HG03045 (cell line): ENCODE results near the gene CD99L2.

ENCODE experiments used
- ATAC-seq: cut with Tn5 transposase; IDR thresholded peaks from one replicate; pipeline ENCODE4 v1.9.1; 2021; ENCODE audit warnings: mild to moderate bottlenecking, moderate library complexity; ENCODE audit not compliant: unreplicated experiment

Gene CD99L2

DNA sequence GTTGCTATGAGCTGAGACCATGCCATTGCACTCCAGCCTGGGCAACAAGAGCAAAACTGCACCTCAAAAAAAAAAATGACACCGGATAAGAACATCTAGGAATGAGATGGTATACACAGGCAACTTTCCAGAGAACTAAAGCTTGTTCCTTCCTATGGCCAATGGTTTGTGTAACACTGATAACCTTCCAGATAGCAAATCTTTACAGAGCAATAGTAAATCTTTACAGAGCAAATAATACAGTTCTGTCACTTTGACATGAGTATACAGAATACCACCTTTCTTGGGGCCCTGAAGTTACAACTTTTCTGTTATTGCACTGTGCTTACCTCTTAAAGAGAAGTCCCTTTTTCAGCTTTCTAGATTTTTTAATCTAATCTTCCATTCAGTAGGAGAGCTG, 91.6 kb downstream of the CD99L2 start:
- ATAC-seq: no peak

DNA sequence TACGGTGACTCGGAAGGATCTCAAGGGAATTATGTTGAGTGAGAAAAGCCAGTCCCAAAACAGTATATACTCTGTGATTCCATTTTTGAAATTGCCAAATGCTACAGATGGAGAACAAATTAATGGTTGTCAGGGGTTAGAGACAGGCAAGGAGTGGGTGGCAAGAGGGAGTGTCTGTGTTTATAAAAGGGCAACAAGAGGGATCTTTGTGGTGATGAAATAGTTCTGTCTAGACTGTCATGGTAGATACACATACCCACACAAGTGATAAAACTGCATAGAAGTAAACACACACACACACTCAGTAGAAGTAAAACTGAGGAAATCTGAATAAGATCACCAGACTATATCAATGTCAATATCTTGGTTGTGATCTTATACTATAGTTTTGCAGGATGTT, 92.7 kb downstream of the CD99L2 start:
- ATAC-seq: no peak

DNA sequence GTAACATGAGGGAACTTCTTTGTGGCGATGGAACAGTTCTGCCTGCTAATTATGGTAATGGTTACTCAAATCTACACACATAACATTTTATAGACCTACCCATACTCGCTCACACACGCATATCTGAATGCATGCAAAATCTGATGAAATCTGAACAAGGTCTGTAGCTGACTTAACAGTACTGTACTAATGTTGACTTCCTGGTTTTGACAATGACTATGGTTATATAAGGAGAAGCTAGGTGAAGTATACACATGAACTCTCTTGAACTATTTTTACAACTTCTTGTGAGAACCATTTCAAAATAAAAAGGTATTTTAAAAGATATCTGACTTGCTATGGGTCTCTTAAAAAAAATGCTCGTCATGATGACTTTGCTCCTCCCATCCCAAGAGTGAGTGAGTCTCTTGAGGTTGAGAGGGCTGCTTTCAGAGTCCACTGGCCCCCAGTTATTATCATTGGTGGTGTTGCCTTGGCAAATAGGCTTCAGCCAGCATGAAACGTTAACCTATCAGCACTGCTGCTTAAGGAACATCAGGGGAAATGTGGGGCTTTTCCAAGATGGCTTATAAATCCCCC, 105.4 kb downstream of the CD99L2 start:
- no peak for ATAC-seq

DNA sequence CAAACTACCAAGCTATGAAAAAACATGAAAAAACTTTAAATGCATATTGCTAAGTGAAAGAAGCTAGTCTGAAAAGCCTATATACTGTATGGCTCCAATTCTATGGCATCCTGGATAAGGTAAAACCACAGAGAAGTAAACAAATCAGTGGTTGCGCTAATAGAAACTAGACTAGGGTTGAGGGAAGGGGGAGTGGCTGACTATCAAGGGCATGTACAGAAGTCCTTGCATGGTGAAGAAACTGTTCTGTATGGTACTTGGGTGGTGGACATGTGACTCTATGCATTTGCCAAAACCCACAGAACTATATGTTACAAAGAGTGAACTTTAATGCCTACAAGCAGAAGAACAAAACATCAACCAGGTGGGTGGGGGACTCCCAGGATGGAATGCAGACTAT, 108.4 kb downstream of the CD99L2 start:
- no peak for ATAC-seq

DNA sequence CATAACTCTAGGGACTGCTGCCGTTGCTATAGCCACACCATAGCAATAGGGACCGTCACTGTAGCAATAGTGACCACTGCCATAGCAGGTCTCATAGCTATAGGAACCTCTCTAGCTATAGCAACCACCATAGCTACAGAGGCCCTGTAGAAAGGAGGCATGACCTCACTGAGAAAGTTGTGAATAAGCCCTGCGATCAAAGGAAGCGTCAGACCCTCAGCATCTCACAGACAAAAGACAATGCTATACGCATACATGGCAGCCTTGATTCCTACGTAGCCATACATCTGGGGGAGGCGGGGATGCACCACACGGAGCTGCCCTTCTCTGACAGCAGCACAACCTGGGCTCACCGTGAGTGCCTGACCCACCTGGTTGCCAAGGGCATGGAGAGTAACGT, 116.8 kb downstream of the CD99L2 start:
- ATAC-seq: no peak

DNA sequence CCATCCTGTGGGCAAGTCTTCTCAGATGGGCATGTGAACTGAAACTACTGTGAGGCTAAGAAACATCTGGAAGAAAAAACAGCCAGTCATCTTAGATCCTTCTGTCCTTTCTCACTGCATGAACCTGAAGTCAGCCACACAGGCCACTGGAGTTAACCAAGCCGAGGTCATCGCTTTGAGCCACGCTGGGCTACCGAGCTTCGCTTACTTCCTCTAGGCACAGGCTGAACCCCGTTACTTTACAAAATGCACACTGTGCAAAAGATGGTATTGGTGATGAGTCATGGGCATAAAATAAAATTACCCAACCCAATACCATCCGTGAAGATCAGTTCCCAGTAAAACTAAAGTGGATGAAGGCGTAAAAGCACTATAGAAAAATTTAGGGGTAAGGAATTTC, 119.1 kb downstream of the CD99L2 start:
- no peak for ATAC-seq

DNA sequence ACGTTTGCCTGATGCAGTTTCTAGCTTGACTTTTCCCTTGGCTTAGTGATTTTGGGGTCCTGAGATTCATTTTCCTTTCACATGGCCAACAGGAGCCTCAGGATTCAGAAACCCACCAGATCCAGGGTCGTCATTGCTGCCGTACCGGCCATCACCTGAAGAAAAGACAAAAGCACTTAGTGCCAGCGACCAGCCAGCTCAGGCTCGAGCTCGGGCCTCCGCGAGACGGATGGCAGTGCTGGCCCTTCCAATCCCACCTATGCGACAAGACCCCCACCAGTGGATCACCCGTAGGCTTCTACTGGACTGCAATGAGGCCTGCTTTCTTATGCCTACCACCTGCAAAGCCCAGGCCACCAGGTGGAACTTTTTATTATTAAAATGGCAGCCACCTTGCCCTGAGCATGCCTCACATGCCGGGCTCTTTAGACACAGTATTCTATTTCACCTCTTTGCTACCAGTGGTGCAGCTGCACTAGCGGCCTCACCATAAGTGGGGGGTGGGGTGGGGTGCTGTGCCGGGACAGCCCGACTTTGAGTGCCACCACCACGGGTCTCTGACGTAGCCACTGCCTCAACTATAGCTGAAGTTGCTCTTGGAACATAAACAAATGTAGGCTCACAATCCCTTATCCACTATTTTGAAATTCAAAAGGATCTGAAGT, 121.0 kb downstream of the CD99L2 start:
- ATAC-seq: no peak

DNA sequence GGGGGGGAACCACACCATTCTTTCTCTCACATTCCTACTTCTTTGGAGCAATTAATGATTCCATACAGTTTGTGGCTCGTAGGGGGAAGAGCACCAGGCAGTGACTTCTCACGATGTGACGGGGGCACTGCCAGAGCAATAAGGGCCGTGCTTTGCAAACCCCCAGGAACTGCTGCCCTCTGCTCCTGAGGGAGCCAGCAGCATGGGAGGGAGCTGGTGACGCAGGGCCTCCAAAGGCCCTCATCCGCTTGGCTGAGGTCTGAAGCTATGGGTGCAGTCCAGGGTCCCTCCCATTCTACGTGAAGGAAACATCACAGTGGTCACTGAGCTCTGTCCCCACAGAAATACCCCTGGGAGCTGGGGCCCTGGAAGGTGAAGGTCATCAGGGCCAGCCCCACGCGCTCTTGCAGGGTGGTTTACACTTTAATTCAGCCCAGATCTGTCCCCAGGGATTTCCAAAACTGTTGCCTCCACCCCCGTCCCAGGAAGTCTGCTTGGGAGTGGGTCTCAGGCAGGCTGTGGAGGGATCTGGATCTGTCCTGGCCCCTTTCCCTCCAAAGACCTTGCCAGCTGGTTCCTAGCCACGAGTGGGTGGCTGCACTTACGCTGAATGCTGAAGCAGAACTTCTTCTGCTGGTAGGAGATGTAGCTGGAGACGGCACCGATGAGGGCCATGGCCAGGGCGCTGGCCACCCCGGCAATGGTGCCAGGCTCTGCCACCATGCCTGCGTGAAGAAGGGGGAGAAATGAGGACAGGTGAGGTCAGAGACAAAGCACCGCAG, 122.7 kb downstream of the CD99L2 start:
- ATAC-seq: no peak

DNA sequence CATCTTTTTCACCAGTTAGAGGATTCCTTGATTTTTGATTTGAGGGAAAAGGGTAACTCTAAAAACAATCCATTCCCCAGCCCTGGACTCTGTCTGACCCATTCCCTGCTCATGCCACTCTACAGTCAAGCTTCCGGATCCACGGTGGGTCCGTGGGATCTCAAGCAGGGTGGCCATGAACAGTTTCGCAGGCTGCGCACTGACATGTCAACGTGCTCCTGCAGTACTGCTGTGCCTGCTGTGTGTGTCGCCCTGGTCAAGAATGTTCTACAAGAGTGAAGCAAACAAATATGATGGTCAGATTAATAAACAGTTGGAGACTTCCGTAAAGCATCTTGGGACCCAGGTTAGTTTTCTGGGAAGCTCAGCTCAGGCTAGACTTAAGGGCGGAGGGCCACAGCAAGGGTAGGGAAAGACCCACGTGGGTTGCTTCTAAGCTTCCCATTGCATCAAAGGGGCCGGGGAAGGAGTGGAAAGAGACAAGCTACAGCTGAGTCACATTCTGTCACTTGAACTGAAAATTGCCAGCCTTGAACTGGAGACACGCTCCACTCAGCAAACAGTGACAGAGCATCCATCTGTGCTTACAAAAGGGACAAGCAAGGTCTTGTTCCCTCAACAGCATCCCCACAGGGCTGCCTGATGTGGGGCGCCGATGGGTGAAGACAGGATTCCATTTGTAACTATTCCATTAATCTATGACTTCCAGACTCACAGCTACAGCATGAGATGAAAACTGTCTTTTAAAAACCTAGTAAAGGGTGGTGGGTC, 123.5 kb downstream of the CD99L2 start:
- no peak for ATAC-seq

DNA sequence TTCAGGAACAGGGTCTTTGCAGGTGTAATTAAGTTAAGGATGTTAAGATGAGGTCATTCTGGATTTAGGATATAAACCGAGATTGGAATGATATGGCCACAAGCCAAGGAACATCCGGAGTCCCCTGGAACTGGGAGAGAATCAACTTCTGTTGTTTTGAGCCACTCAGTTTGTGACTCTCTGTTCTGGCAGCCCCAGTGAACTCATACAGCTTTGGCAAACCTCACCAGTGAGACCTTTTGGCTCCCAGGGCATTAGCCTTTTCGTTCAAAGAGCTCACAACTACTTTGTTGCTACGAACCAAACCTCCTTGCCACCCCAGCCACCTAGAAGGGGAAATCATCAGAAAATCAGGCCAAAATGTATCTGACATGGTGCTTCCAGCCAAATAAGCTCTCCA, 124.8 kb downstream of the CD99L2 start:
- ATAC-seq: no peak

DNA sequence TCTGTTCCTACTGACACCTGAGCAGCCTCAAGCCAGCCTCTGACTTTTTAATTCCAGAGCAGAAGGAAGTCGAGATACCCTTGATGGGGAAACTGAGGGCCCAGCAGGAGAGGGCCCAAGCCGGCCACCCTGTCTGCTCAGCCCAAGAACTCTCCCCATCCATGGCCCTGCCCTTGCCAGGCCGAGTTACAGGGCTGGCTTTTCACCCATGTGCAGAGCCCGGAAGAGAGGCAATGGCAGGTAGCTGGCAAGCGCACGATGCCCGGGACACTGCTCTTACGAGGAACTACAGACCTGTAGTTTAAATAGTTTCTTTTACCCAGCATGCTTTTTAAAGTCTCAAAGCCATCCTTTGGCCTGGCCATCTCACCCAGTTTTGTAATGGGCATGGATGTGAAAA, 125.4 kb downstream of the CD99L2 start:
- no peak for ATAC-seq

DNA sequence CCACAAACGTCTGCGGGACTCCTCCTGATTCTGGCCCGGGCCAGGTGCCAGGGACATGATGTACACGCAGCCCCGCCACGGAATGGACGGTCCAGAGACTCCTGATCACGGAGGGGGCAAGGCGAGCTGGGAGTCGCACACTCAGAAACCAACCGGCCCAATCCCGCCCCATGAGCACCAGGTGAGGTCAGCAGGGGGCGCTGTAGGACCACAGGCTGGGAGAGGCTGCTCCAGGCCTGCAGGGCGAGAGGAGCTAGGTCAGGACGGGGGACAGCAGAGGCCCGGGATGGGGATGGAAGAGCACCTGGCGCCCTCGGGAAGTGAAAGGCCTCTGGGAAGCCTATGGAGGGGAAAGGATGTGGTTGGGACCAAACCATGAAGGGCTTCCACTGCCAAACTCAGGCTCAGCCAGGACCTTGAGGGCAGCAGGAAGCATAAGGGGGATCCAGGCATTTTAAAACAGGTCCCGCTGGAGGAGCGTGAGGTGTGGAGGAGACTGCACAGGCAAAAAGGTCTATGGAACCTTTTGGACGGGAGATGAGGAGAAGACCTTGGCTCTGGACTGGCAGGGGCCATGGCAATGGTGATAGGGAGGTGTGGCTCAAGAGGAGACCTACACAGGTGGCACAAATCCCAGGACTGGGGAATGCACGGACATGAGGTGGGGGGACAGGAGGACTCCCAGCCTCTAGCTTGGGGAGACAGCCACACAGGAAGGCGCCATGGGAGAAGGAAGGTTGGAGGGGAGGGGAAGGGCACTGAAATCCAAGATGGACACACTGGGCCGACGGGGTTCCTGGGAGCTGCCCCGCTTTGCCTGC, 126.1 kb downstream of the CD99L2 start:
- ATAC-seq: peak; percentile 78

DNA sequence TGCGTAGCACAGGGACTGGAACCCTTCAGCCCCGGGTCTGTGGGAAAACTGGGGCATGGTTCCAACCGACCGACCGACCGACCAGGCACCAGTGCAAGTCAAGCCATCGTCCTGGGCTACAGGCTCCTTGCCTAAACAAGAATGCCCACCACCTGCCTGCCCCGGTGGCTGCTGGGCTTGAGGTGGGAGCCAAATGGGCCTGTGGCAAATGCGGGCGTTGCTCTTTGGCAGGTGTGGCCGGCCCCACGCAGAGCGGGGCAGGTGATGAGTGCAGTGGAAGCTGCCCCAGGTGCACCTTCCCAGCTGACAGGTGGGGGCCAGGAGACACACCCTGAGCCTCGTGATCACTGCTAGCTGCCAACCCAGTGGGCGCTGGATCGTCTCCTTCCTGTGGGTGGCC, 127.4 kb downstream of the CD99L2 start:
- no peak for ATAC-seq

DNA sequence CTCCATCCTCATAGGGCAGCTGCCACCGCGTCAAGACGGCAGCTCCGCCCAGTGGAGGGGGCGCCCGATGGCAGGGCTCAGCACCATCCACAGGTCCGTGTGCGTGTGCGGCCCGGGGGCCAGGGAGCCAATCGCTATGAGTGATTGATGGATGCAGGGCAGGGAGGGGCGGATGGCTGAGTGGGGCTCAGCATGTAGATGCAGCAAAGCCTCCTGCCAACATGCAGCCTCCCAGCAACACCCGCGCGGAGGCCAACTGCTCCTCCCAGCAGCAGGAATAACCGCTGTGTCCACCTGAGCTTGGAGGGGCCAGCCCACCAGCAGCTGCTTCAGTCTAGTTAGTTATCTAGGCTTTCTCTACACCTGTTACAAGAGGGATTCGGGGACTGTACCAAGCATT, 127.8 kb downstream of the CD99L2 start:
- ATAC-seq: no peak

DNA sequence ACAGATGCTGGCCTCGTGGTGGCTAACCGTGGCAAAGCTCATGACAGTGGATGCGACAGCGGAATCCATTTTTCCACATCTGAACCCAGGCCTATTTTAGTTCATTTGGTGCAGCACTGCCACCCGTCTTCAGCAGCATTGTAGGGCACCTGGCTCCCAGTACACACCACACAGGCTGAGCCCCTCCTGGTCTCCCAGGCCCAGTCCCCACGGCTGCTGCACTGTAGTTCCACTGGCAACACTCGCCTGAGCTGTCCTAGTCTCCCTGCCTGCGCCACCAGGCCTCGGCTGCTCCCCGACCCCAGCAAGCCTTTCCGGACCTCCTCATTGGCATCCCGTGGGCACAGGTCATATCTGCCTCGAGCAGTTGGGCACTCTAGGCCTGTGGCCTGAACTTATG, 129.1 kb downstream of the CD99L2 start:
- ATAC-seq: no peak

DNA sequence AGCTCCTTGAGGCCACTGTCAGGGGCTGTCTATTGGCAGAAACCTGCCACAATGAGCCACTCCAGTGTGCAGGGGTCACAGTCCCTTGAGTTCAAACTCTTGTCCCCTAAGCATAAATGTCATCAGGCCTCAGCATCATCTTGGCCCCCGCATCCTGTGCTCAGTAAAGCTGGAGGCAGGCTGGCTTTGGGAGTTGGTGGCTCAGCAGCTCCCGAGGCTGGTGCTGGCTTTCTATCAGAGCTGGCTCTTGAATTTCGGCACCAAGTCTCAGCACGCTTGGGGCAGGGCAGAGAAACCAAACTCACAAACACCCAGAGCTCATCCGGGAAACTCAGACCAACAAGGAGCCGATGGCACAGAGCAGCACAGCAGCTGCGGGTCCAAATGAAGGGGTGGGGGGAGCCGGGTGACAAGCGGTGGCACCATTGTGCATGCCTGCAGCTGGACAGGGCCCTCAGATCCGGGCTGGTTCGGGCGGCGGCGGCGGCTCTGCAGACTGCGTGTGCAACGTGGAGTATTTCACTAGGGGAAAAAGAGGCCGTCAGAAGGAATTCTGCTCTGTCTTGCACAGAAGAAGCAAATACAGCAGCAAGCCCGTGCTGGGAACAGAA, 129.8 kb downstream of the CD99L2 start:
- ATAC-seq: no peak

DNA sequence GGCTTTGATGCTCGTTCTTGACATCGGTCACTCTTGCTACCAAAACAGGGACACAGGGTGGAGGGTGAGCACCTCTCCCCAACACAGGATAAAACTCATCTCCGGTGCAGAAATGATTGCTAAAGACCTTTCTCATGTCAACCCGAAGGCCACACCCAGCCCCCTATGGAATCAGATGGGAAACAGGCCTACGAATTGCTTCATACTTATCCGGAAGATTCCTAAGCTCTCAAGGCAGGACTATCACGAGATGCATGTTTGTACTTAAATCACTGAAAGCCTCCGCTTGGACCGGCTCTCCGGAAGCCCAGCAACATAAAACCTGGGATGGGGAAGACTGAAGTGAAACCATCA, 130.4 kb downstream of the CD99L2 start:
- ATAC-seq: no peak

DNA sequence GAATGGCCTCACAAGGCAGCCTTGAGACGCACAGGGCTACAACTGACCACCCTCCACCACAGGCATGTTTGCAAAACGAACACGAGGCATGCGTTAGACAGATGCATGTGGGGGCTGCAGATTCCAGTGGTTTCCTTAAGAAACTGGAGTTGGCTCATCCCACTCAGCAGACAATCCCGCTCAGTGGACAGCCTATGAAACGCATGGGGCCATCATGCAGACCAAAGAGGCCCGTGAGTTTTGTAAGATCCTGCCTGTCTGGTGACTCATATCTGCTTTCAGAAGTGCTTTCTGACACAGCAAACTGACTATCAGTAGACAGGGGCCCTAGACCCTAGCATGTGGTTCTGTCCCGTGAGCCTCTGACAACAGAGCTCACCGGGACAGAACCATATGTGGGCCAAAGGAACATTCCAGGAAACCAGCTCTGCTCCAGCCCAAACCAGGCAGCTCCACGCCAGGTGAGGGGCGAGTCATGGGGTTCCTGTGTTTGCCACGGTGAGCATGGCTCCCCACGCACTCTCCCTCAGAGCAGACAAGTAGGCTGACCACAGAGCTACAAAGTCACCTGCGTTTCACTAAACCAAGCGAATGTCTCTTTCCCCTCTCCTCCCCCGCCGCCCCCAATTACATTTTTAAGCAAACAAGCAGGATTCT, 130.9 kb downstream of the CD99L2 start:
- no peak for ATAC-seq

DNA sequence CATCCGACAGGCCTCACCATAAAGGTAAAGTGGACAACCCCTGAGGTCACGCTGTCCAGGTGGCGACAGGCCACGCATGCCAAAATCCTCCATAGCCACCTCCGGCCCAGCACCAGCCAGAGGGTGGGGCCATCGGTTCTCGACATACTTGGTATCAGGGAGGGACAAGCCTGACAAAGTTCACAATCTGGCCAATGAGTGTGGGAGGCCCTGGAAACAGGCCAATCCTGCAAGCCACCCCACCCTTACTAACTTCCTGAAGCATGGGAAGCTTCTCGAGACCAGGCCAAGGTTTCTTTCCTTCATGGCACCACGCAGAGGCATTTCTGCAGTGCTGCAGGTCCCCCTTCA, 131.4 kb downstream of the CD99L2 start:
- no peak for ATAC-seq
